ENCODE results near the gene MRPS18A. TPM values are rescaled to one million over a fixed set of nuclear protein-coding genes. Genes with fewer than 3 reads are reported as not detected.

The MRPS18A gene
- total and polyA plus RNA-seq, 2 of the 13 experiments (the other 11 are each of a cell fraction or from before 2014, with no cell fraction given): 87.8 to 89.1 TPM

DNA sequence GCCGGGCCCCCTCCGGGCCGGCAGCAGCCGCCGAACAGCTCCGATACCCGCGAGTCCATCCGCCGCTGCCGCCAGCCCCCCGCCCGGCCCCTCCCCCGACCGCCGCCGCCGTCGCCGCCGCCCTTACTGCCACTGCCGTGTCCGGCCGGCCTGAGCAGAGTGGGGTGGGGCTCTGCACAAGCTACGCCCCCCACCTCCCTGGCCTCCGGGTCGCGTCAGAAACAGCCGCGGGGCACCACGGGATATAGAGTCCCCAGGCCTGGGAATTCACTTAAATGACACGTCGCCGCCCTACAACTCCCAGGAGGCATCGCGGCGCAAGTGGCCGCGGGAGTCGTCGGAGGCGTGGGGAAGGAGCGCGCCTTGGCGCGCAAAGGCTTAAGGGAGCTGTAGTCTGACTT, 58.5 kb downstream of the MRPS18A start, which contains the start of gene GTPBP2 (continued):
- TF ChIP-seq, protein P1, sequence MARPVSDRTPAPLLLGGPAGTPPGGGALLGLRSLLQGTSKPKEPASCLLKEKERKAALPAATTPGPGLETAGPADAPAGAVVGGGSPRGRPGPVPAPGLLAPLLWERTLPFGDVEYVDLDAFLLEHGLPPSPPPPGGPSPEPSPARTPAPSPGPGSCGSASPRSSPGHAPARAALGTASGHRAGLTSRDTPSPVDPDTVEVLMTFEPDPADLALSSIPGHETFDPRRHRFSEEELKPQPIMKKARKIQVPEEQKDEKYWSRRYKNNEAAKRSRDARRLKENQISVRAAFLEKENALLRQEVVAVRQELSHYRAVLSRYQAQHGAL (CRISPR knock-in tag; IDR thresholded peaks at IDR 0.05; ENCODE audit: not compliant biosample characterization): no peak
- TF ChIP-seq ZNF329 (CRISPR knock-in tag; IDR thresholded peaks at IDR 0.05; ENCODE audit: low read depth) (no peak), ATM (IDR thresholded peaks at IDR 0.05; ENCODE audit: borderline replicate concordance) (no peak), FLYWCH1 (CRISPR knock-in tag; IDR thresholded peaks at IDR 0.05) (no peak), GATA4 (IDR thresholded peaks at IDR 0.05; ENCODE audit: borderline replicate concordance, low read depth) (no peak), ZNF879 (CRISPR knock-in tag; IDR thresholded peaks at IDR 0.05) (no peak), GABPB1 (CRISPR knock-in tag; IDR thresholded peaks at IDR 0.05) (peak; percentile 93), TOPORS (CRISPR knock-in tag; IDR thresholded peaks at IDR 0.05) (no peak), CHD4 (IDR thresholded peaks at IDR 0.05; ENCODE audit: borderline replicate concordance, low read length) (no peak), ISX (CRISPR knock-in tag; conservative IDR thresholded peaks at IDR 0.05) (no peak), MAFG (CRISPR knock-in tag; IDR thresholded peaks at IDR 0.05) (no peak)
- TF ChIP-seq, protein P2, sequence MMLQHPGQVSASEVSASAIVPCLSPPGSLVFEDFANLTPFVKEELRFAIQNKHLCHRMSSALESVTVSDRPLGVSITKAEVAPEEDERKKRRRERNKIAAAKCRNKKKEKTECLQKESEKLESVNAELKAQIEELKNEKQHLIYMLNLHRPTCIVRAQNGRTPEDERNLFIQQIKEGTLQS (CRISPR knock-in tag; IDR thresholded peaks at IDR 0.05): no peak
- TF ChIP-seq, protein P3, sequence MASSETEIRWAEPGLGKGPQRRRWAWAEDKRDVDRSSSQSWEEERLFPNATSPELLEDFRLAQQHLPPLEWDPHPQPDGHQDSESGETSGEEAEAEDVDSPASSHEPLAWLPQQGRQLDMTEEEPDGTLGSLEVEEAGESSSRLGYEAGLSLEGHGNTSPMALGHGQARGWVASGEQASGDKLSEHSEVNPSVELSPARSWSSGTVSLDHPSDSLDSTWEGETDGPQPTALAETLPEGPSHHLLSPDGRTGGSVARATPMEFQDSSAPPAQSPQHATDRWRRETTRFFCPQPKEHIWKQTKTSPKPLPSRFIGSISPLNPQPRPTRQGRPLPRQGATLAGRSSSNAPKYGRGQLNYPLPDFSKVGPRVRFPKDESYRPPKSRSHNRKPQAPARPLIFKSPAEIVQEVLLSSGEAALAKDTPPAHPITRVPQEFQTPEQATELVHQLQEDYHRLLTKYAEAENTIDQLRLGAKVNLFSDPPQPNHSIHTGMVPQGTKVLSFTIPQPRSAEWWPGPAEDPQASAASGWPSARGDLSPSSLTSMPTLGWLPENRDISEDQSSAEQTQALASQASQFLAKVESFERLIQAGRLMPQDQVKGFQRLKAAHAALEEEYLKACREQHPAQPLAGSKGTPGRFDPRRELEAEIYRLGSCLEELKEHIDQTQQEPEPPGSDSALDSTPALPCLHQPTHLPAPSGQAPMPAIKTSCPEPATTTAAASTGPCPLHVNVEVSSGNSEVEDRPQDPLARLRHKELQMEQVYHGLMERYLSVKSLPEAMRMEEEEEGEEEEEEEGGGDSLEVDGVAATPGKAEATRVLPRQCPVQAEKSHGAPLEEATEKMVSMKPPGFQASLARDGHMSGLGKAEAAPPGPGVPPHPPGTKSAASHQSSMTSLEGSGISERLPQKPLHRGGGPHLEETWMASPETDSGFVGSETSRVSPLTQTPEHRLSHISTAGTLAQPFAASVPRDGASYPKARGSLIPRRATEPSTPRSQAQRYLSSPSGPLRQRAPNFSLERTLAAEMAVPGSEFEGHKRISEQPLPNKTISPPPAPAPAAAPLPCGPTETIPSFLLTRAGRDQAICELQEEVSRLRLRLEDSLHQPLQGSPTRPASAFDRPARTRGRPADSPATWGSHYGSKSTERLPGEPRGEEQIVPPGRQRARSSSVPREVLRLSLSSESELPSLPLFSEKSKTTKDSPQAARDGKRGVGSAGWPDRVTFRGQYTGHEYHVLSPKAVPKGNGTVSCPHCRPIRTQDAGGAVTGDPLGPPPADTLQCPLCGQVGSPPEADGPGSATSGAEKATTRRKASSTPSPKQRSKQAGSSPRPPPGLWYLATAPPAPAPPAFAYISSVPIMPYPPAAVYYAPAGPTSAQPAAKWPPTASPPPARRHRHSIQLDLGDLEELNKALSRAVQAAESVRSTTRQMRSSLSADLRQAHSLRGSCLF (CRISPR knock-in tag; IDR thresholded peaks at IDR 0.05; ENCODE audit: borderline replicate concordance): no peak
- TF ChIP-seq, protein P4, sequence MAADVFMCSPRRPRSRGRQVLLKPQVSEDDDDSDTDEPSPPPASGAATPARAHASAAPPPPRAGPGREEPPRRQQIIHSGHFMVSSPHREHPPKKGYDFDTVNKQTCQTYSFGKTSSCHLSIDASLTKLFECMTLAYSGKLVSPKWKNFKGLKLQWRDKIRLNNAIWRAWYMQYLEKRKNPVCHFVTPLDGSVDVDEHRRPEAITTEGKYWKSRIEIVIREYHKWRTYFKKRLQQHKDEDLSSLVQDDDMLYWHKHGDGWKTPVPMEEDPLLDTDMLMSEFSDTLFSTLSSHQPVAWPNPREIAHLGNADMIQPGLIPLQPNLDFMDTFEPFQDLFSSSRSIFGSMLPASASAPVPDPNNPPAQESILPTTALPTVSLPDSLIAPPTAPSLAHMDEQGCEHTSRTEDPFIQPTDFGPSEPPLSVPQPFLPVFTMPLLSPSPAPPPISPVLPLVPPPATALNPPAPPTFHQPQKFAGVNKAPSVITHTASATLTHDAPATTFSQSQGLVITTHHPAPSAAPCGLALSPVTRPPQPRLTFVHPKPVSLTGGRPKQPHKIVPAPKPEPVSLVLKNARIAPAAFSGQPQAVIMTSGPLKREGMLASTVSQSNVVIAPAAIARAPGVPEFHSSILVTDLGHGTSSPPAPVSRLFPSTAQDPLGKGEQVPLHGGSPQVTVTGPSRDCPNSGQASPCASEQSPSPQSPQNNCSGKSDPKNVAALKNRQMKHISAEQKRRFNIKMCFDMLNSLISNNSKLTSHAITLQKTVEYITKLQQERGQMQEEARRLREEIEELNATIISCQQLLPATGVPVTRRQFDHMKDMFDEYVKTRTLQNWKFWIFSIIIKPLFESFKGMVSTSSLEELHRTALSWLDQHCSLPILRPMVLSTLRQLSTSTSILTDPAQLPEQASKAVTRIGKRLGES (CRISPR knock-in tag; IDR thresholded peaks at IDR 0.05; ENCODE audit: borderline replicate concordance): no peak
- TF ChIP-seq, protein P5, sequence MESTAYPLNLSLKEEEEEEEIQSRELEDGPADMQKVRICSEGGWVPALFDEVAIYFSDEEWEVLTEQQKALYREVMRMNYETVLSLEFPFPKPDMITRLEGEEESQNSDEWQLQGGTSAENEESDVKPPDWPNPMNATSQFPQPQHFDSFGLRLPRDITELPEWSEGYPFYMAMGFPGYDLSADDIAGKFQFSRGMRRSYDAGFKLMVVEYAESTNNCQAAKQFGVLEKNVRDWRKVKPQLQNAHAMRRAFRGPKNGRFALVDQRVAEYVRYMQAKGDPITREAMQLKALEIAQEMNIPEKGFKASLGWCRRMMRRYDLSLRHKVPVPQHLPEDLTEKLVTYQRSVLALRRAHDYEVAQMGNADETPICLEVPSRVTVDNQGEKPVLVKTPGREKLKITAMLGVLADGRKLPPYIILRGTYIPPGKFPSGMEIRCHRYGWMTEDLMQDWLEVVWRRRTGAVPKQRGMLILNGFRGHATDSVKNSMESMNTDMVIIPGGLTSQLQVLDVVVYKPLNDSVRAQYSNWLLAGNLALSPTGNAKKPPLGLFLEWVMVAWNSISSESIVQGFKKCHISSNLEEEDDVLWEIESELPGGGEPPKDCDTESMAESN (CRISPR knock-in tag; conservative IDR thresholded peaks at IDR 0.05): no peak; the same call in 1 of the 2 replicates
- TF ChIP-seq, protein P6, sequence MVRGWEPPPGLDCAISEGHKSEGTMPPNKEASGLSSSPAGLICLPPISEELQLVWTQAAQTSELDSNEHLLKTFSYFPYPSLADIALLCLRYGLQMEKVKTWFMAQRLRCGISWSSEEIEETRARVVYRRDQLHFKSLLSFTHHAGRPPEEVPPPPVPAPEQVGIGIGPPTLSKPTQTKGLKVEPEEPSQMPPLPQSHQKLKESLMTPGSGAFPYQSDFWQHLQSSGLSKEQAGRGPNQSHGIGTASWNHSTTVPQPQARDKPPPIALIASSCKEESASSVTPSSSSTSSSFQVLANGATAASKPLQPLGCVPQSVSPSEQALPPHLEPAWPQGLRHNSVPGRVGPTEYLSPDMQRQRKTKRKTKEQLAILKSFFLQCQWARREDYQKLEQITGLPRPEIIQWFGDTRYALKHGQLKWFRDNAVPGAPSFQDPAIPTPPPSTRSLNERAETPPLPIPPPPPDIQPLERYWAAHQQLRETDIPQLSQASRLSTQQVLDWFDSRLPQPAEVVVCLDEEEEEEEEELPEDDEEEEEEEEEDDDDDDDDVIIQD (CRISPR knock-in tag; IDR thresholded peaks at IDR 0.05; ENCODE audit: low read depth): peak; percentile 89; the same call in 1 of the 2 replicates
- TF ChIP-seq, protein P7, sequence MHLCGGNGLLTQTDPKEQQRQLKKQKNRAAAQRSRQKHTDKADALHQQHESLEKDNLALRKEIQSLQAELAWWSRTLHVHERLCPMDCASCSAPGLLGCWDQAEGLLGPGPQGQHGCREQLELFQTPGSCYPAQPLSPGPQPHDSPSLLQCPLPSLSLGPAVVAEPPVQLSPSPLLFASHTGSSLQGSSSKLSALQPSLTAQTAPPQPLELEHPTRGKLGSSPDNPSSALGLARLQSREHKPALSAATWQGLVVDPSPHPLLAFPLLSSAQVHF (CRISPR knock-in tag; IDR thresholded peaks at IDR 0.05): no peak

Measured in HepG2 (cell line).